Right lobe of liver (tissue), 4 donors: Measurements from ENCODE around the gene DLK2.

ENCODE experiments used
- POLR2A ChIP-seq: fragments of 450-650 bp; IDR thresholded peaks from one replicate; pipeline ENCODE4 v1.6.1; 2017; ENCODE audit warnings: antibody characterized with exemption, mild to moderate bottlenecking
- TF ChIP-seq, protein P1 (sequence below), 4 donors: fragments of 200-600 bp in 3 of 4; fragments of 450-650 bp in 1 of 4; IDR thresholded peaks; one replicate each; pipeline versions ENCODE4 v1.5.1 to v1.8.0; 2016 to 2022; ENCODE audit warnings: antibody characterized with exemption in 4 of 4, mild to moderate bottlenecking in 2 of 4
- donor health status: DM: no; HTN: no; CAD: no.
- donor health status: DM: no; HTN: no; CAD: no.
- donor health status: DM: no; HTN: yes; CAD: no.

DNA sequence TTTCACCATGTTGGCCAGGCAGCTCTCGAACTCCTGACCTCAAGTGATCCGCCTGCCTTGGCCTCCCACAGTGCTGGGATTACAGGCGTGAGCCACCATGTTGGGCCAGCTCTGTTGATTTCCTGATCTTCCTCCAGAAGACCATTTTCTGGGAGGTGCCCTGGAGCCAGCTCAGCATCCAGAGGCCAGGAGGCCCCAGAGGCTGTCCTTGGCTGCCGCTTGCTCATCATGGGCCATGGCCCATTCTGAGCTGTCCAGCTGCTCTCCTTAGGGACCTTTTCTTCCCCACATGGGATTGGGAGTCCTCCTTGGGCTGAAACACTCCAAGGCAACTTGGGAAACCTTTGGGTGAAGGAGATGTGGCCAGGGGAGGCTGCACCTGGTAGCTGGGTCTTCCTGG, 39.4 kb upstream of the DLK2 start:
- TF ChIP-seq, protein P1, sequence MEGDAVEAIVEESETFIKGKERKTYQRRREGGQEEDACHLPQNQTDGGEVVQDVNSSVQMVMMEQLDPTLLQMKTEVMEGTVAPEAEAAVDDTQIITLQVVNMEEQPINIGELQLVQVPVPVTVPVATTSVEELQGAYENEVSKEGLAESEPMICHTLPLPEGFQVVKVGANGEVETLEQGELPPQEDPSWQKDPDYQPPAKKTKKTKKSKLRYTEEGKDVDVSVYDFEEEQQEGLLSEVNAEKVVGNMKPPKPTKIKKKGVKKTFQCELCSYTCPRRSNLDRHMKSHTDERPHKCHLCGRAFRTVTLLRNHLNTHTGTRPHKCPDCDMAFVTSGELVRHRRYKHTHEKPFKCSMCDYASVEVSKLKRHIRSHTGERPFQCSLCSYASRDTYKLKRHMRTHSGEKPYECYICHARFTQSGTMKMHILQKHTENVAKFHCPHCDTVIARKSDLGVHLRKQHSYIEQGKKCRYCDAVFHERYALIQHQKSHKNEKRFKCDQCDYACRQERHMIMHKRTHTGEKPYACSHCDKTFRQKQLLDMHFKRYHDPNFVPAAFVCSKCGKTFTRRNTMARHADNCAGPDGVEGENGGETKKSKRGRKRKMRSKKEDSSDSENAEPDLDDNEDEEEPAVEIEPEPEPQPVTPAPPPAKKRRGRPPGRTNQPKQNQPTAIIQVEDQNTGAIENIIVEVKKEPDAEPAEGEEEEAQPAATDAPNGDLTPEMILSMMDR (IDR thresholded peaks at IDR 0.05) = no peak
- no peak for TF ChIP-seq POLR2A
